Prostate gland (tissue), 2 donors: ENCODE data around the gene CABP7.

Experiments
- POLR2A ChIP-seq: fragments of 450-650 bp; IDR thresholded peaks from one replicate; pipeline ENCODE4 v1.6.1; 2016; ENCODE audit warnings: antibody characterized with exemption, mild to moderate bottlenecking
- POLR2AphosphoS5 ChIP-seq: sonication (generic); formaldehyde crosslinking; IDR thresholded peaks from one replicate; pipeline ENCODE4 v1.6.1; 2017; ENCODE audit warnings: antibody characterized with exemption
- TF ChIP-seq, protein P1 (sequence below), 4 experiments: fragments of 200-600 bp in 2 of 4; fragments of 450-650 bp in 2 of 4; sonication (generic) in 2 of 4; IDR thresholded peaks; 1 replicate in 3 of 4; 2 replicates in 1 of 4; pipeline ENCODE4 v1.5.1; 2016 to 2019; ENCODE audit warnings: antibody characterized with exemption in 4 of 4, mild to moderate bottlenecking in 2 of 4, moderate library complexity in 2 of 4

DNA sequence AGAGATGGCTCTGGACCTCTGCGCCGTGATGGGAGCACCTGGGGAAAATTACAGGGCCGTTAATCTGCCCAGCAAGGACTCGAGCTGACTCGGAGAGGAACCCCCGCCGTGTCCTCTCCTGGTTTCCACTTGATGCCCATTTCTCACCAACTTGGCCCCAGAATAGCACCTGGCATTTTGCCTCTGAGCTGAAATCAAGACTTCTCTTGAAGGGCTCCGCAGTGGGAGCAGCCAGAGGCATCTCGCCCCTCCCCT is 19.0 kb upstream of the CABP7 start:
- TF ChIP-seq, protein P1, sequence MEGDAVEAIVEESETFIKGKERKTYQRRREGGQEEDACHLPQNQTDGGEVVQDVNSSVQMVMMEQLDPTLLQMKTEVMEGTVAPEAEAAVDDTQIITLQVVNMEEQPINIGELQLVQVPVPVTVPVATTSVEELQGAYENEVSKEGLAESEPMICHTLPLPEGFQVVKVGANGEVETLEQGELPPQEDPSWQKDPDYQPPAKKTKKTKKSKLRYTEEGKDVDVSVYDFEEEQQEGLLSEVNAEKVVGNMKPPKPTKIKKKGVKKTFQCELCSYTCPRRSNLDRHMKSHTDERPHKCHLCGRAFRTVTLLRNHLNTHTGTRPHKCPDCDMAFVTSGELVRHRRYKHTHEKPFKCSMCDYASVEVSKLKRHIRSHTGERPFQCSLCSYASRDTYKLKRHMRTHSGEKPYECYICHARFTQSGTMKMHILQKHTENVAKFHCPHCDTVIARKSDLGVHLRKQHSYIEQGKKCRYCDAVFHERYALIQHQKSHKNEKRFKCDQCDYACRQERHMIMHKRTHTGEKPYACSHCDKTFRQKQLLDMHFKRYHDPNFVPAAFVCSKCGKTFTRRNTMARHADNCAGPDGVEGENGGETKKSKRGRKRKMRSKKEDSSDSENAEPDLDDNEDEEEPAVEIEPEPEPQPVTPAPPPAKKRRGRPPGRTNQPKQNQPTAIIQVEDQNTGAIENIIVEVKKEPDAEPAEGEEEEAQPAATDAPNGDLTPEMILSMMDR (IDR thresholded peaks at IDR 0.05) = no peak
- TF ChIP-seq POLR2A = no peak
- TF ChIP-seq POLR2AphosphoS5 = no peak
